Muscle layer of colon (tissue), 2 donors: Measurements from ENCODE around the gene DNAH3.
"Not testable (repeated sequence)": the region's sequence is repeated elsewhere in the genome, so short reads cannot be mapped to it uniquely, and the experiment has no call there.

Experiments
- H3K27ac ChIP-seq: one replicate; pipeline ENCODE4 v1.7.0; 2013; ENCODE audit warnings: low read depth, mild to moderate bottlenecking, low read length, moderate library complexity
- H3K27me3 ChIP-seq, 2 donors: one replicate each; pipeline ENCODE4 v1.7.0; 2013; ENCODE audit warnings: low read length in 2 of 2, mild to moderate bottlenecking in 2 of 2; ENCODE audit not compliant: insufficient read depth in 2 of 2, control insufficient read depth in 1 of 2
- H3K36me3 ChIP-seq: one replicate; pipeline ENCODE4 v1.7.0; 2013; ENCODE audit warnings: mild to moderate bottlenecking, low read length; ENCODE audit not compliant: insufficient read depth
- H3K4me1 ChIP-seq: one replicate; pipeline ENCODE4 v1.7.0; 2013; ENCODE audit warnings: mild to moderate bottlenecking, low read length; ENCODE audit not compliant: insufficient read depth
- H3K4me3 ChIP-seq, 2 donors: one replicate each; pipeline ENCODE4 v1.7.0; 2013; ENCODE audit warnings: low read length in 2 of 2, low read depth in 1 of 2, mild to moderate bottlenecking in 1 of 2, moderate library complexity in 1 of 2
- H3K9ac ChIP-seq: one replicate; pipeline ENCODE4 v1.7.0; 2013; ENCODE audit warnings: low read length
- H3K9me3 ChIP-seq: one replicate; pipeline ENCODE4 v1.7.0; 2013; ENCODE audit warnings: mild to moderate bottlenecking, low read length
- donor health status: abdominal sarcoma.
- donor health status: Adenocarcinoma of cecum.

DNAH3 gene

DNA sequence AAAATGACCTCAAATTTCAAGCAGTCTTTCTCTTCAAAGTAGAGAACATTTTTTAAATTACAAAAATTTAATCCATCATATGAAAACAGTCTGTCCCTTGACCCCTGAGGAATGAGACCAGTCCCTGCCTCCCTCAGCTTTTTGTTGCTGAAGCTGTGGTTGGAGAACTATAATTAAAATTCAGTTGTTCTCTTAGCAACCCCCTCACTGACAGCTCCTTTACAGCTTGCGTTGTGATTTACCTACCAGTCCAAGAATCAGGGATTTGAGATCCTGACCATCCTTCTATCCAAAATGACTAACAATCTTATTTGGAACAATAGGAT is 220.3 kb downstream of the DNAH3 start:
- Histone ChIP-seq H3K27ac (peak overlapping the region; percentile 34), H3K9ac (no peak overlapping the region), H3K36me3 (no peaks in the 10 kb centered on the region), H3K4me3 (no peak overlapping the region), H3K4me1 (no peaks in the 10 kb centered on the region), H3K27me3 (no peaks in the 10 kb centered on the region), H3K9me3 (no peaks in the 10 kb centered on the region)

DNA sequence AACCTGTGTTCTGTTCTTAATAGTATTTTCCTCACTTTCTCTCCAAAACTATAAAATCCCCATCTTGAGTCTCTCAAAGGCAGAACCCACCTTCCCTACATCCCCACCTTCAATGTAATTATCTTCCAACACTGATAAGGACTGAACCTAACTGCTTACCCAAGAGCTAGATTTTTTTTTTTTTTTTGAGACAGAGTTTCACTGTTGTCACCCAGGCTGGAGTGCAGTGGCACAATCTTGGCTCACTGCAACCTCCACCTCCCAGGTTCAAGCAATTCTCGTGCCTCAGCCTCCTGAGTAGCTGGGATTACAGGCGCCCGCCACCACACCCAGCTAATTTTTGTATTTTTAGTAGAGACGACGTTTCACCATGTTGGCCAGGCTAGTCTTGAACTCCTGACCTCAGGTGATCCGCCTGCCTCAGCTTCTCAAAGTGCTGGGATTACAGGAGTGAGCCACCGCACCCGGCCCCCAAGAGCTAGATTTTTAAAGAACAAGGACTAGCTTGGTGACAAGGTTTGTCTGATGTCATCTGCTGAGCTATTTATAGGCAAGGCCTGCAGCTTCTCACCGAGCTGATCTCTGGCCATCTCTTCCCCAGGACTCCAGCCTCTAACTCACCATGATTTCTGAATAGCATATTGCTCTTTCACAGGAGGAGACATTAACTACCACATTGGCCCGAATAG is 220.8 kb downstream of the DNAH3 start:
- H3K9ac ChIP-seq, H3K36me3 ChIP-seq, H3K27me3 ChIP-seq, H3K4me3 ChIP-seq, H3K9me3 ChIP-seq, H3K4me1 ChIP-seq: not testable (repeated sequence)
- H3K27ac ChIP-seq, result peak overlapping the region; percentile 34

DNA sequence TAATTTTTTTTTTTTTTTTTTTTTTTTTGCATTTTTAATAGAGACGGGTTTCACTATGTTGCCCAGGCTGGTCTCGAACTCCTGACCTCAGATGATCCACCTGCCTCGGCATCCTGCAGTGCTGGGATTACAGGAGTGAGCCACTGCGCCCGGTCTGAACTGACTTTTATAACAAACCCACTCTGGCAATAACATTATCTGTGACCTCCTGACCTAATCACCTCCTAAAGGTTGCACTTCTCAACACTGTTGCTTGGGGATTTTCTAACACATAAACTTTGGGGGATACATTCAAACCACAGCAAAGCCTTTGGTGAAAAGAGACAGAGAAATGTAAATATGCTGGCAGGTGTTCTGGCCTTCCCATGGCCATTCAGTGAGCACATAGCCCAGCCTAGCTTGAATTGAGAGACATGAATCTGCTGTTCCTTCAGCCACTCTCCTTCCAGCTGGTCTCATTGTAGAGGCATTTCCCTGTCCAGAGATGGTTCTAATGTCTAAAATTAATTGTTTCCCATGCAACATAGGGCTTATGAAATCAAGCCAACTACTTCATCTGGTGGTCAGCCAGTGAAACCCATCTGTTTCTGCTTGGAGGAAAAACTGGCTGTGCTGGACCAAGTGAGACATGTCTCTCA is 221.8 kb downstream of the DNAH3 start:
- H3K4me3 ChIP-seq, result no peak overlapping the region
- H3K27ac ChIP-seq, result no peak overlapping the region
- H3K36me3 ChIP-seq, result no peaks in the 10 kb centered on the region
- H3K27me3 ChIP-seq, result no peaks in the 10 kb centered on the region
- no peaks in the 10 kb centered on the region for H3K9me3 ChIP-seq
- no peaks in the 10 kb centered on the region for H3K4me1 ChIP-seq
- no peak overlapping the region for H3K9ac ChIP-seq

DNA sequence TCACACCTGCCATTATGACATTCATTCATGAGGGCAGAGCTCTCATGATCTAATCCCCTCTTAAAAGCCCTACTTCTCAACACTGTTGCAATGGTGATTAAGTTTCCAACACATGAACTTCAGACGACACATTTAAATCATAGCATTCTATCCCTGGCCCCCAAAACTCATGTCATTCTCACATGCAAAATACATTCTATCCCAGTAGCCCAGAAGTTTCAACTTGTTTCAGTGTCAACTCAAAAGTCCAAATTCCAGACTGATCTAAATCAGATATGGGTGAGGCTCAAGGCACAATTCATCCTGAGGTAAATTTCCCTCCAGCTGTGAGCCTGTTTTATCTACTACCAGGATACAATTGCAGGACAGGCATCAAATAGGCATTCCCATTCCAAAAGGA is 224.9 kb downstream of the DNAH3 start:
- Histone ChIP-seq H3K27me3 (no peaks in the 10 kb centered on the region), H3K4me3 (no peak overlapping the region), H3K27ac (no peak overlapping the region), H3K4me1 (no peaks in the 10 kb centered on the region), H3K9ac (no peak overlapping the region), H3K9me3 (no peaks in the 10 kb centered on the region), H3K36me3 (peaks cover 6% of the 10 kb centered on the region)

DNA sequence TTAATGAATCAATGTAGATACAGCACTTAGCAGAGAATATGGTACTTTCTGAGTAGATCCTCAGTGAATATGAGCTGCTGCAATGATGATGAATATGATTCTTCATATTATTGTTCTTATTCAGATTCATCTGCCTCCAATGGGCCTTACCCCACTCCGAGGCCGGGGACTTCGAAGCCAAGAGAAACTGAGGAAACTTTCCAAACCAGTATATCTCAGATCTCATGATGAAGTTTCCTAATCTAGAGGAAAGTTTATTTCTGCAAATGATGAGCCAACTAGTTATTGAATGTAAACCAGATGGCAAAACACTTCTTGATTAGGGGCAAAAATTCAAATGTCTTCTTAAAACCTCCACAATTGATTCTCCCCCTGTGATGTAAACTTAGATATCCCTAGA is 226.8 kb downstream of the DNAH3 start:
- H3K9ac ChIP-seq, result no peak overlapping the region
- no peaks in the 10 kb centered on the region for H3K4me1 ChIP-seq
- H3K27ac ChIP-seq, result no peak overlapping the region
- no peaks in the 10 kb centered on the region for H3K9me3 ChIP-seq
- no peak overlapping the region for H3K4me3 ChIP-seq
- H3K36me3 ChIP-seq, result peaks cover 6% of the 10 kb centered on the region
- H3K27me3 ChIP-seq, result no peaks in the 10 kb centered on the region

DNA sequence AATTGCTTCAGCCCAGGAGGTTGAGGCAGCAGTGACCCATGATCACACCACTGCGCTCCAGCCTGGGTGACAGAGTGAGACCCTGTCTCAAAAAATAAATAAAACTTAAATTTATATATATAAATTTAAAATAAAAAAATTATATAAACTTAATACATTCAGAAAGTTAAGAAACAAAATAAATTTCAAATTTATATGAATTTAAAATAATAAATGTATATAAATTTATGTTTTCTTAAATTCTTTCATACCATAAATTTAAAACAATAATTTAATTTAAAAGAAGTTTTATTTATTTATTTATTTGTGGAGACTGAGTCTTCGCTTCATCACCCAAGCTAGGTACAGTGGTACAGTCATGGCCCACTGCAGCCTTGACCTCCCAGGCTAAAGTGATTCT is 229.8 kb downstream of the DNAH3 start:
- peaks cover 11% of the 10 kb centered on the region for H3K36me3 ChIP-seq
- no peak overlapping the region for H3K4me3 ChIP-seq
- H3K27ac ChIP-seq, result no peak overlapping the region
- H3K27me3 ChIP-seq, result no peaks in the 10 kb centered on the region
- no peaks in the 10 kb centered on the region for H3K9me3 ChIP-seq
- H3K9ac ChIP-seq, result no peak overlapping the region
- no peaks in the 10 kb centered on the region for H3K4me1 ChIP-seq

DNA sequence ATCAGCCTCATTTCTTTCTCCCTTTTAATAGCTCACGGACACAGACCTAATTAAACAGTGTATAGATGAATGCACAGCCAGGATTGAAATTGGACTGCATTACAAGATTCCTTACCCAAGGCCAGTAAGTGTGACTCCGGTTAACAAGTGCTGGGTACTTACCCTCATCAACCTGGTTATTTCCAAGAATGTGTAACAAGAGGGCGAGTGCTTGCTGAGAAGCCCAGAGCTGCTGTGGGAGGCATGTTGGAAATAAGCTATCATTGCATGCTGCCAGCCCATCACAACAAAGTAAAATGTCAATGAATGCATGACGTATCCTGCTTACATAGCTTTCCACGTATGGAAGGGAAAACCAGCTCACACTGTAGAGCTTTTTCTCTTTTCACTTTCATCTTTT is 230.6 kb downstream of the DNAH3 start:
- H3K9me3 ChIP-seq, result no peaks in the 10 kb centered on the region
- H3K4me1 ChIP-seq, result no peaks in the 10 kb centered on the region
- no peak overlapping the region for H3K9ac ChIP-seq
- no peak overlapping the region for H3K27ac ChIP-seq
- no peaks in the 10 kb centered on the region for H3K27me3 ChIP-seq
- H3K4me3 ChIP-seq, result no peak overlapping the region
- peaks cover 11% of the 10 kb centered on the region for H3K36me3 ChIP-seq

DNA sequence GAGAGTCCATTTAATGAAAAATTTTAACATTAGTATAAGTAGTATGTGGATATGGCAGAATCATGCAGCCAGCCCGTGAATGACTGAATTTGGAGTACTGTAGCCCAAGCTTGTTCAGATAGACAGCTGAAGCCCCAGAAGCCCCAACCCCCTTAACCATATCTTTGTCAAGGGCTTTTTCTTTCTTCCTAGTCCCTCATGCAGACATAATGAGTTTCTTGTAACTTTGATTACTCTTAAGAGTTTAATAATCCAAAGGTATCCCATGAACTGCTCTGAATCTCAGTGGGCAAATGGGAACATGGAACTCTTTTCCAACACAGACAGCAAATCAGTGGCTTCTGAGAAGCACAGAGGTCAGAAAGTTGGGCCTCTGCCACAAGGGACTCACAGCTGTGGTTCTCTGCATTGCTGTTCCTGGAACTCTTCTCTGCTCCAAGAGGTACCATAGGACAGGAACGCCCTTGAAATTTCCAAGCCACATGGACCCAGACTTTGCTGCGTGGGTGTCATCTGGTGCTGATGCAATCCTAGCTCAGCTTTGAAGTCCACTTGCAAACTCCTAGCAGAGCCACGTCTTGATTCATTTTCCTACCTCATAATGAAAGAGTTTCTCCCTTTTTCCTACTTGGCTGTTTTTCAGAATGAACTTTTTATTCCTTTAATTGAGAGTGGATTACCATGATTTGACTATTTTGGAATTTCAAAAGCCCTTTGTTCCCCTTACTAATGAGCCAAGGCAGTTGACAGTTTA is 232.0 kb downstream of the DNAH3 start:
- Histone ChIP-seq H3K9ac (no peak overlapping the region), H3K27ac (no peak overlapping the region), H3K9me3 (no peaks in the 10 kb centered on the region), H3K4me1 (no peaks in the 10 kb centered on the region), H3K36me3 (peaks cover 11% of the 10 kb centered on the region), H3K4me3 (no peak overlapping the region), H3K27me3 (no peaks in the 10 kb centered on the region)

DNA sequence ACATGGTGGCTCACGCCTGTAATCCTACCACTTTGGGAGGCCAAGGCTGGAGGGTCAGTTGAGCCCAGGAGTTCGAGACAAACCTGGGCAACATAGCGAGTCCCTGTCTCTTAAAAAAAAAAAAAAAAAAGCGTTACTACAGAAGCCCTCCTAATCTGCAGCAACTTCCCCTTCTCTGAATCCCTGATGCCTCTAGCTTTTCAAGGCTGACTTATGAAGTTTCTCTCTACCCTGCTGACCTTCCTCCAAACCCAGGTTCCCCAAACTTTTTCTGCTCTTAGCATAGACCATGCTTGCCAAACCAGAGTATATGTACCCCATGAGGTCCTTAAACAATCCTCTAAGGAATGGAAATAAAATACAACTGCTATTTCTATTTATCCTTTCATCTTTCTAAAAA is 233.7 kb downstream of the DNAH3 start:
- no peaks in the 10 kb centered on the region for H3K9me3 ChIP-seq
- peaks cover 10% of the 10 kb centered on the region for H3K36me3 ChIP-seq
- no peak overlapping the region for H3K27ac ChIP-seq
- no peak overlapping the region for H3K4me3 ChIP-seq
- no peak overlapping the region for H3K9ac ChIP-seq
- no peaks in the 10 kb centered on the region for H3K27me3 ChIP-seq
- H3K4me1 ChIP-seq, result peaks cover 6% of the 10 kb centered on the region

DNA sequence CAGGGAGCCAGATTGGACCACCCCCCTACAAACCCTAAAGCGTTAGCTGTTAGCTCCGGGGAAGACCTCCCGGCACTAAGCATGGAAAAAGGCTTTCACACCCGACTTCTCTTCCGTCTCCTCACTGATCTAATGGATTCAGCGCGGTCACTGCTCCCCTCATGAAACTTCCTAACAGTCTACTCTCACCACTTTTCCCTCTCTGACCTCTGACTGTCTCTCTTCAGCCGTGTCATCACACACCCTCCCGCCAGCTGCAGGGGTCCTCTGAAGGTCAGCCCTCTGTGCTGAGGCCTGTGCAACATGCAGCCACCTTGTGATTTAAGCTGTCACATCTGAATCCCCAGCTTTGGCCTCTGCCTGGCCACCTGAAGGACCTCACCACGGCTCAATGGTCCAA is 234.4 kb downstream of the DNAH3 start:
- Histone ChIP-seq H3K4me1 (peaks cover 6% of the 10 kb centered on the region), H3K4me3 (no peak overlapping the region), H3K9ac (no peak overlapping the region), H3K9me3 (no peaks in the 10 kb centered on the region), H3K36me3 (peaks cover 6% of the 10 kb centered on the region), H3K27ac (no peak overlapping the region), H3K27me3 (no peaks in the 10 kb centered on the region)

DNA sequence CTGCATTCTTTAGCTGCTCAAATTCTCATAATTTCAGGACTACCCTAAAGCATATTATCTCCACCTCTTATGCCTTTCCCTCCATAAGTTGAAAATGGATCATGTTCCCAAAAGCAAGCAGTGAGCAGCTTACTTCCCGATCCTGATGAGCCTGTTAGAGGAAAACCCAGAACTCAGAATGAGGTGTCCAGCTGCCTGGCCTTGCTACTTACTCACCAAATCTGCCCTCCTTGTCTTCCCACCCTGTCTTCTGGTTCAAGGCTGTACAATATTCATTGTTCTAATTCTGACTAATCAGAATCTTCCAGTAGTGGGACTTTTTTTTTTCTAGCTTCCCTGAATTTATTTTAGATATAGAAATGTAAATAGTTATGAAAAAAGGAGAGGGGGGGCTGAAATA is 239.3 kb downstream of the DNAH3 start:
- no peaks in the 10 kb centered on the region for H3K9me3 ChIP-seq
- no peak overlapping the region for H3K9ac ChIP-seq
- H3K4me3 ChIP-seq, result no peak overlapping the region
- peaks cover 3% of the 10 kb centered on the region for H3K36me3 ChIP-seq
- H3K27ac ChIP-seq, result no peak overlapping the region
- H3K4me1 ChIP-seq, result peaks cover 21% of the 10 kb centered on the region
- no peaks in the 10 kb centered on the region for H3K27me3 ChIP-seq
